ENCODE measurements around the gene SMIM10. TPM values are rescaled to one million over a fixed set of nuclear protein-coding genes. Genes with fewer than 3 reads are reported as not detected.

Gene SMIM10
- total RNA-seq, 4 donors from 2014 or later, result 3.6 to 10.4 (median 6.6) TPM

DNA sequence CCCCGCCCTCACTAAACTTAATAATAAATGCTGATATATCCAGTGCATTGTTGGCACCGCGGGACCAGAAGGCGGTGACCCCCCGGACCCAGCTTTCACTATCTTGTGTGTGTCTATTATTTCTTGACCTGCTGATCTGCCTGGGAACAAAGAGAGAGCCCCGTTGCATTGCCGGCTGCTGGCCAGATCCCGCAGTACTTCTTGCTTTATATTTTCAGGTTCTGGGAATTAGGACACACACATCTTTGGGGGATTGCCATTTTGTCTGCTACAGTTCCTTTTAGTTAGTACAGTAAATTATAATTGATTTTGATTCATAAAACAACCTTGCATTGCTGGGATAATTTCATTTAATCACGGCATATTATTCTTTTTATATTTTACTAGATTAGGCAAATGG, 33.7 kb downstream of the SMIM10 start:
- TF ChIP-seq, protein P1, sequence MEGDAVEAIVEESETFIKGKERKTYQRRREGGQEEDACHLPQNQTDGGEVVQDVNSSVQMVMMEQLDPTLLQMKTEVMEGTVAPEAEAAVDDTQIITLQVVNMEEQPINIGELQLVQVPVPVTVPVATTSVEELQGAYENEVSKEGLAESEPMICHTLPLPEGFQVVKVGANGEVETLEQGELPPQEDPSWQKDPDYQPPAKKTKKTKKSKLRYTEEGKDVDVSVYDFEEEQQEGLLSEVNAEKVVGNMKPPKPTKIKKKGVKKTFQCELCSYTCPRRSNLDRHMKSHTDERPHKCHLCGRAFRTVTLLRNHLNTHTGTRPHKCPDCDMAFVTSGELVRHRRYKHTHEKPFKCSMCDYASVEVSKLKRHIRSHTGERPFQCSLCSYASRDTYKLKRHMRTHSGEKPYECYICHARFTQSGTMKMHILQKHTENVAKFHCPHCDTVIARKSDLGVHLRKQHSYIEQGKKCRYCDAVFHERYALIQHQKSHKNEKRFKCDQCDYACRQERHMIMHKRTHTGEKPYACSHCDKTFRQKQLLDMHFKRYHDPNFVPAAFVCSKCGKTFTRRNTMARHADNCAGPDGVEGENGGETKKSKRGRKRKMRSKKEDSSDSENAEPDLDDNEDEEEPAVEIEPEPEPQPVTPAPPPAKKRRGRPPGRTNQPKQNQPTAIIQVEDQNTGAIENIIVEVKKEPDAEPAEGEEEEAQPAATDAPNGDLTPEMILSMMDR (IDR thresholded peaks at IDR 0.05; ENCODE audit: low read depth), result no peak

Other genes starting within 250 kb of the SMIM10 start
- gene PABIR2, start 193.8 kb upstream of the SMIM10 start, total RNA-seq, result 10 to 100 TPM; 11.9 to 17.6 (median 12.9) TPM
- gene MOSPD1, start 75.7 kb upstream of the SMIM10 start, total RNA-seq, result 10 to 100 TPM in 3 of 4 donors, 1 to 10 TPM in 1; 8.7 to 17.7 (median 13.7) TPM
- gene RTL8B, start 31.6 kb downstream of the SMIM10 start, total RNA-seq, result 10 to 100 TPM in 1 of 4 donors, 1 to 10 TPM in 3; 4.1 to 10.6 (median 7.0) TPM
- gene RTL8C, start 41.4 kb downstream of the SMIM10 start, total RNA-seq, result 10 to 100 TPM; 31.3 to 76.1 (median 53.8) TPM
- 10 to 100 TPM; 11.2 to 30.0 (median 13.3) TPM for gene RTL8A, start 61.1 kb downstream of the SMIM10 start, total RNA-seq
- gene SMIM10L2B, start 107.7 kb downstream of the SMIM10 start, total RNA-seq, result 1 to 10 TPM in 2 of 4 donors, under 1 TPM in 1, not detected in 1; 0.34 to 1.9 (median 1.1) TPM
- gene ETDB, start 129.5 kb downstream of the SMIM10 start, total RNA-seq, result not detected
- gene CT55, start 180.4 kb downstream of the SMIM10 start, total RNA-seq, result not detected